Left ventricle myocardium inferior (tissue), 1 donor: ENCODE data around the gene FOXD1. TPM values are rescaled to one million over a fixed set of nuclear protein-coding genes. Genes with fewer than 3 reads are reported as not detected.
"Not testable (repeated sequence)": the region's sequence is repeated elsewhere in the genome, so short reads cannot be mapped to it uniquely, and the experiment has no call there.

ENCODE experiments used
- DNase-seq: peaks from one replicate; pipeline ENCODE4 v3.0.0-alpha.2; 2020
- H3K27ac ChIP-seq: fragments of 200-600 bp; replicated peaks from 2 replicates; pipeline ENCODE4 v1.8.0; 2021
- H3K27me3 ChIP-seq: fragments of 200-600 bp; 2 replicates; pipeline ENCODE4 v1.8.0; 2021; ENCODE audit warnings: low read depth
- H3K36me3 ChIP-seq: fragments of 200-600 bp; 2 replicates; pipeline ENCODE4 v1.8.0; 2021
- H3K4me1 ChIP-seq: fragments of 200-600 bp; 2 replicates; pipeline ENCODE4 v1.8.0; 2021
- H3K4me3 ChIP-seq: fragments of 200-600 bp; 2 replicates; pipeline ENCODE4 v1.8.0; 2021; ENCODE audit warnings: mild to moderate bottlenecking, moderate library complexity
- H3K9me3 ChIP-seq: fragments of 200-600 bp; replicated peaks from 2 replicates; pipeline ENCODE4 v1.8.0; 2021
- CTCF ChIP-seq: fragments of 200-600 bp; IDR thresholded peaks from 2 replicates; pipeline ENCODE4 v1.8.0; 2021; ENCODE audit warnings: antibody characterized with exemption, mild to moderate bottlenecking, borderline replicate concordance
- intact Hi-C: fragments of 100-400 bp; cut with micrococcal nuclease; formaldehyde crosslinking; loops from one replicate; pipeline ENCODE4 v1.11.0; 2022
- total RNA-seq: library from RNA; stranded (reverse); fragmentation: NEBNext Ultra II Directional; extraction: Animal tissue kit (Norgen Biotek cat#: 25700); gene quantifications from one replicate; pipeline ENCODE4 v1.2.1, GENCODE V29; 2021
- donor health status: DM: no; HTN: yes; CAD: no; lungs with severe emphysema.

Gene FOXD1
- total RNA-seq, 1 donor from 2014 or later: 0.19 TPM

- Histone ChIP-seq H3K27me3 (peaks cover 55% of the 10 kb centered on the region), H3K27ac (no peak overlapping the region), H3K9me3 (no peaks in the 10 kb centered on the region), H3K4me1 (no peaks in the 10 kb centered on the region), H3K36me3 (no peaks in the 10 kb centered on the region), H3K4me3 (no peak overlapping the region)
- no peak for TF ChIP-seq CTCF
- intact Hi-C loops: no loop called here
- no peak for DNase-seq
Measured at GRCh38 chr5:73480500-73480899, 31.9 kb upstream of the FOXD1 start.

GRCh38 chr5:73472116-73472515 is 23.5 kb upstream of the FOXD1 start:
- no peaks in the 10 kb centered on the region for H3K9me3 ChIP-seq
- H3K27ac ChIP-seq: no peak overlapping the region
- no peak for TF ChIP-seq CTCF
- intact Hi-C loops: no loop called here
- no peaks in the 10 kb centered on the region for H3K36me3 ChIP-seq
- H3K4me1 ChIP-seq: no peaks in the 10 kb centered on the region
- H3K27me3 ChIP-seq: peaks cover 14% of the 10 kb centered on the region
- DNase-seq: no peak
- H3K4me3 ChIP-seq: no peak overlapping the region

GRCh38 chr5:73471654-73472053 is 23.1 kb upstream of the FOXD1 start:
- intact Hi-C loops: no loop called here
- no peaks in the 10 kb centered on the region for H3K9me3 ChIP-seq

GRCh38 chr5:73469878-73470277 is 21.3 kb upstream of the FOXD1 start:
- Histone ChIP-seq H3K4me3 (no peak overlapping the region), H3K27me3 (peaks cover 12% of the 10 kb centered on the region), H3K4me1 (no peaks in the 10 kb centered on the region), H3K27ac (no peak overlapping the region), H3K9me3 (no peaks in the 10 kb centered on the region), H3K36me3 (no peaks in the 10 kb centered on the region)
- DNase-seq: no peak
- no peak for TF ChIP-seq CTCF
- intact Hi-C loops: no loop called here

More at GRCh38 chr5:73471654-73472053, 23.1 kb upstream of the FOXD1 start:
- H3K4me3 ChIP-seq: no peak overlapping the region
- no peaks in the 10 kb centered on the region for H3K36me3 ChIP-seq
- no peak overlapping the region for H3K27ac ChIP-seq
- no peak for DNase-seq
- H3K27me3 ChIP-seq: peaks cover 18% of the 10 kb centered on the region
- H3K4me1 ChIP-seq: no peaks in the 10 kb centered on the region
- no peak for TF ChIP-seq CTCF

- H3K4me3 ChIP-seq, DNase-seq, H3K36me3 ChIP-seq, intact Hi-C loops, H3K27ac ChIP-seq, H3K9me3 ChIP-seq, H3K4me1 ChIP-seq: not testable (repeated sequence)
- peaks cover 12% of the 10 kb centered on the region for H3K27me3 ChIP-seq
Measured at GRCh38 chr5:73468638-73469037, 20.1 kb upstream of the FOXD1 start.

GRCh38 chr5:73464016-73464745 is 15.6 kb upstream of the FOXD1 start:
- DNase-seq: no peak
- Histone ChIP-seq H3K4me3 (no peak overlapping the region), H3K9me3 (no peaks in the 10 kb centered on the region), H3K27me3 (peaks cover 50% of the 10 kb centered on the region), H3K36me3 (no peaks in the 10 kb centered on the region), H3K27ac (no peak overlapping the region), H3K4me1 (no peaks in the 10 kb centered on the region)
- intact Hi-C loops: no loop called here
- TF ChIP-seq CTCF: no peak
